ENCODE results near the gene PROZ.
"Not testable (repeated sequence)": the region's sequence is repeated elsewhere in the genome, so short reads cannot be mapped to it uniquely, and the experiment has no call there.

Gene PROZ

GRCh38 chr13:113157929-113158747 is at the start of gene PROZ:
PROZ (plus strand) TSS chr13:113158648; CDS start chr13:113158661, 13 bp downstream.
- no peak for DNase-seq (ENCODE audit: low spot score)

- no peak for DNase-seq (ENCODE audit: low spot score)
These were observed 49.0 kb upstream of the PROZ start for GRCh38 chr13:113109151-113110047.

- DNase-seq (ENCODE audit: low spot score), result no peak
These were observed 48.2 kb upstream of the PROZ start for GRCh38 chr13:113110048-113110851.

GRCh38 chr13:113110852-113111315 is 47.6 kb upstream of the PROZ start:
- no peak for DNase-seq (ENCODE audit: low spot score)

- not testable (repeated sequence) for DNase-seq (ENCODE audit: low spot score)
These were observed 46.6 kb upstream of the PROZ start for GRCh38 chr13:113111821-113112220.

- DNase-seq (ENCODE audit: low spot score), result not testable (repeated sequence)
These were observed 46.0 kb upstream of the PROZ start for GRCh38 chr13:113112475-113112874.

GRCh38 chr13:113112893-113113845 is 45.3 kb upstream of the PROZ start:
- no peak for DNase-seq (ENCODE audit: low spot score)

- DNase-seq (ENCODE audit: low spot score), result no peak
These were observed 44.6 kb upstream of the PROZ start for GRCh38 chr13:113113846-113114271.

GRCh38 chr13:113114511-113115362 is 43.7 kb upstream of the PROZ start:
- no peak for DNase-seq (ENCODE audit: low spot score)

- DNase-seq (ENCODE audit: low spot score), result no peak
These were observed 42.9 kb upstream of the PROZ start for GRCh38 chr13:113115363-113116205.

GRCh38 chr13:113116206-113116800 is 42.1 kb upstream of the PROZ start:
- no peak for DNase-seq (ENCODE audit: low spot score)

- no peak for DNase-seq (ENCODE audit: low spot score)
These were observed 41.6 kb upstream of the PROZ start for GRCh38 chr13:113116871-113117271.

- no peak for DNase-seq (ENCODE audit: low spot score)
These were observed 41.0 kb upstream of the PROZ start for GRCh38 chr13:113117335-113117872.

GRCh38 chr13:113117911-113118260 is 40.6 kb upstream of the PROZ start:
- DNase-seq (ENCODE audit: low spot score), result no peak

- no peak for DNase-seq (ENCODE audit: low spot score)
These were observed 40.0 kb upstream of the PROZ start for GRCh38 chr13:113118261-113119021.

- no peak for DNase-seq (ENCODE audit: low spot score)
These were observed 39.2 kb upstream of the PROZ start for GRCh38 chr13:113119166-113119821.

GRCh38 chr13:113119822-113120189 is 38.6 kb upstream of the PROZ start:
- DNase-seq (ENCODE audit: low spot score), result no peak
